DOHH2 (cell line): ENCODE measurements around the gene ATL2.

Experiments used
- EZH2phosphoT487 ChIP-seq: fragments of 200-600 bp; sonication (generic); IDR thresholded peaks from 2 replicates; pipeline ENCODE4 v1.6.1; 2017; ENCODE audit warnings: borderline replicate concordance, mild to moderate bottlenecking, antibody characterized with exemption, low read length, moderate library complexity, mixed read lengths
- TF ChIP-seq, protein P1 (sequence below): fragments of 200-600 bp; sonication (generic); IDR thresholded peaks from one replicate; pipeline ENCODE4 v1.5.1; 2014; ENCODE audit warnings: antibody characterized with exemption, mild to moderate bottlenecking, low read depth, low read length; ENCODE audit not compliant: poor library complexity, severe bottlenecking

DNA sequence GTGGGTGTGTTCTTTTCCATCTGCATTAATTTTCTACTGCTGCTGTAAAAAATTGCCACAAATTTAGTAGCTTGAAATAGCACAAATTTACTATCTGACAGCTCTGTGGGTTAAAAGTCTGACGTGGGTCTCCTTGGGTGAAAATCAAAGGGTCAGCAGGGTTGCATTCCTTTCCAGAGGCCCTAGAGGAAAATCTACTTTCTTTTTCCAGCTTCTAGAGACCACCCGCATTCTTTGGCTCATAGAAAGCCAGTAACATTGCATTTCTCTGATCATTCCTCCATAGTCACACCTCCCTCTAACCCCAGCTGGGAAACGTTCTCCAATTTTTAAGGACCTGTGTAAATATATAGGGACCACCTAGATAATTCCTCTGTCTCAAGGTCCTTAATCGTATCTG is 128.8 kb downstream of the ATL2 start:
- TF ChIP-seq EZH2phosphoT487: no peak
- TF ChIP-seq, protein P1, sequence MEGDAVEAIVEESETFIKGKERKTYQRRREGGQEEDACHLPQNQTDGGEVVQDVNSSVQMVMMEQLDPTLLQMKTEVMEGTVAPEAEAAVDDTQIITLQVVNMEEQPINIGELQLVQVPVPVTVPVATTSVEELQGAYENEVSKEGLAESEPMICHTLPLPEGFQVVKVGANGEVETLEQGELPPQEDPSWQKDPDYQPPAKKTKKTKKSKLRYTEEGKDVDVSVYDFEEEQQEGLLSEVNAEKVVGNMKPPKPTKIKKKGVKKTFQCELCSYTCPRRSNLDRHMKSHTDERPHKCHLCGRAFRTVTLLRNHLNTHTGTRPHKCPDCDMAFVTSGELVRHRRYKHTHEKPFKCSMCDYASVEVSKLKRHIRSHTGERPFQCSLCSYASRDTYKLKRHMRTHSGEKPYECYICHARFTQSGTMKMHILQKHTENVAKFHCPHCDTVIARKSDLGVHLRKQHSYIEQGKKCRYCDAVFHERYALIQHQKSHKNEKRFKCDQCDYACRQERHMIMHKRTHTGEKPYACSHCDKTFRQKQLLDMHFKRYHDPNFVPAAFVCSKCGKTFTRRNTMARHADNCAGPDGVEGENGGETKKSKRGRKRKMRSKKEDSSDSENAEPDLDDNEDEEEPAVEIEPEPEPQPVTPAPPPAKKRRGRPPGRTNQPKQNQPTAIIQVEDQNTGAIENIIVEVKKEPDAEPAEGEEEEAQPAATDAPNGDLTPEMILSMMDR: no peak
